ES-I3 (cell line): ENCODE data around the gene CPA2.

ENCODE experiments used
- H3K36me3 ChIP-seq: 2 replicates; pipeline ENCODE4 v1.6.1; 2013; ENCODE audit warnings: mild to moderate bottlenecking, low read length, control low read depth, moderate library complexity; ENCODE audit not compliant: insufficient read depth
- H3K4me1 ChIP-seq: 2 replicates; pipeline ENCODE4 v1.6.1; 2013; ENCODE audit warnings: mild to moderate bottlenecking, control low read depth, low read length; ENCODE audit not compliant: insufficient read depth
- H3K9ac ChIP-seq: 2 replicates; pipeline ENCODE4 v1.6.1; 2013; ENCODE audit warnings: low read depth, mild to moderate bottlenecking, low read length, moderate library complexity
- H3K9me3 ChIP-seq: 2 replicates; pipeline ENCODE4 v1.6.1; 2013; ENCODE audit warnings: mild to moderate bottlenecking, low read length, moderate library complexity; ENCODE audit not compliant: control insufficient read depth, insufficient read depth

Gene CPA2

DNA sequence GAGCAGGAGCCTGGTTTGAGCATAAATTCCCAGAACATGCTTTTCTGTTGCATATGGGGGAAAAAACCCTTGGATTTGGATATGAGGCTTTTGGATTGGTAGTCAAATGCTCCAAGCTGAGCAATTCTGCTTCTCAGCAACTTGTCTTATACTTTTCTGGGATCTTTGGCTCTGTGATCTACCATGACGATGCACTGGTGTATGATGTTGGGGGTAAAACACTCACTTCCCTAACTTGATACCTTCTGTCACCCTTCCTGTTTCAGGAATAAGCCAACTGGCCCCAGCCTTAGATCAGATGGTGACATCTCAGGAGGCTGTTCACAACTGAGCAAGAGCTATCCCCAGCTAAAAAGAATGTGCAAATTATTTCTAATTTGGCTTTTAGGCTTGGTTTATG lies 13.2 kb downstream of the CPA2 start:
- Histone ChIP-seq H3K36me3 (no peaks in the 10 kb centered on the region), H3K9ac (no peak overlapping the region), H3K4me1 (peaks cover 9% of the 10 kb centered on the region), H3K9me3 (no peaks in the 10 kb centered on the region)

- Histone ChIP-seq H3K9ac (no peak overlapping the region), H3K9me3 (no peaks in the 10 kb centered on the region), H3K4me1 (no peaks in the 10 kb centered on the region), H3K36me3 (no peaks in the 10 kb centered on the region)
Observed at GRCh38 chr7:130281260-130281659, 14.6 kb downstream of the CPA2 start.

- no peaks in the 10 kb centered on the region; the same call in 1 of the 2 replicates for H3K9me3 ChIP-seq
- H3K9ac ChIP-seq, result no peak overlapping the region
- H3K36me3 ChIP-seq, result no peaks in the 10 kb centered on the region
- no peaks in the 10 kb centered on the region; the same call in 1 of the 2 replicates for H3K4me1 ChIP-seq
Observed at GRCh38 chr7:130286881-130287280, 20.2 kb downstream of the CPA2 start.

DNA sequence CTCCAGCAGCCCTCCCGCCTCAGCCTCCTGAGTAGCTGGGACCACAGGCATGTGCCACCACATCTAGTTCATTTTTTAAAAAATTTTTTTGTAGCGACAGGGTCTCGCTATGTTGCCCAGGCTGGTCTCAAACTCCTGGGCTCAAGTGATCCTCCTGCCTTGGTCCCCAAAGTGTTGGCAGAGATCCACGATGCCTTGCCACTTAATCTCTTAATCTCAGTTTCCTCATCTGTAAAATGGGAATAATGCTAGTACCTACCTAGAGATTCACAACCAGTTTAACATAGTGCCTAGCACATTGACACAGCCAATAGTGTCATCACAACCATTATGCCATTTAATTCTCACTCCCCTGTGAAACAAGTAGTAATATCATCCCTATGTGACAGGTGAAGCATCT lies 21.5 kb downstream of the CPA2 start:
- H3K4me1 ChIP-seq, result no peaks in the 10 kb centered on the region; the same call in 1 of the 2 replicates
- H3K9me3 ChIP-seq, result no peaks in the 10 kb centered on the region; the same call in 1 of the 2 replicates
- H3K9ac ChIP-seq, result no peak overlapping the region
- no peaks in the 10 kb centered on the region for H3K36me3 ChIP-seq

GRCh38 chr7:130288829-130289228 lies 22.2 kb downstream of the CPA2 start:
- H3K36me3 ChIP-seq, result no peaks in the 10 kb centered on the region

DNA sequence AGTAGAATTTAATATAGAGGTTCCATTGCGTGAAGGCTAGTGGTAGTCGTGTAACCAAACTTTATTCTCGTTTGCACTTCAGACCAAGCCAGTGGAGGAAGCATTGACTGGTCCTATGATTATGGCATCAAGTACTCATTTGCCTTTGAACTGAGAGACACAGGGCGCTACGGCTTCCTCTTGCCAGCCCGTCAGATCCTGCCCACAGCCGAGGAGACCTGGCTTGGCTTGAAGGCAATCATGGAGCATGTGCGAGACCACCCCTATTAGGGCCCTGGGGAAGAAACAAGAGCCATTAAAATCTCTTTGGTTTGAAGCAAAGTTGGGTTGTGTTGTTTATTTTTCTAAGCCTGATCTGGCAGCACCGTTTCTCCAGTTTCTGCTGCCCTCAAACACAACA lies 22.8 kb downstream of the CPA2 start:
- Histone ChIP-seq H3K9me3 (no peaks in the 10 kb centered on the region; the same call in 1 of the 2 replicates), H3K36me3 (no peaks in the 10 kb centered on the region), H3K9ac (no peak overlapping the region), H3K4me1 (no peaks in the 10 kb centered on the region; the same call in 1 of the 2 replicates)

More at GRCh38 chr7:130288829-130289228, 22.2 kb downstream of the CPA2 start:
- no peaks in the 10 kb centered on the region; the same call in 1 of the 2 replicates for H3K9me3 ChIP-seq
- H3K4me1 ChIP-seq, result no peaks in the 10 kb centered on the region; the same call in 1 of the 2 replicates
- no peak overlapping the region for H3K9ac ChIP-seq

GRCh38 chr7:130290745-130291144 lies 24.1 kb downstream of the CPA2 start:
- Histone ChIP-seq H3K9ac (no peak overlapping the region), H3K4me1 (no peaks in the 10 kb centered on the region; the same call in 1 of the 2 replicates), H3K9me3 (no peaks in the 10 kb centered on the region; the same call in 1 of the 2 replicates), H3K36me3 (no peaks in the 10 kb centered on the region)

- Histone ChIP-seq H3K4me1 (no peaks in the 10 kb centered on the region; the same call in 1 of the 2 replicates), H3K9me3 (no peaks in the 10 kb centered on the region; the same call in 1 of the 2 replicates), H3K36me3 (no peaks in the 10 kb centered on the region), H3K9ac (no peak within 1 kb of the TSS)
Observed at GRCh38 chr7:130292682-130293257, 26.1 kb downstream of the CPA2 start, which contains the start of gene CPA4. CPA4 (plus strand) TSS chr7:130293161; CDS start chr7:130293181, 20 bp downstream.

DNA sequence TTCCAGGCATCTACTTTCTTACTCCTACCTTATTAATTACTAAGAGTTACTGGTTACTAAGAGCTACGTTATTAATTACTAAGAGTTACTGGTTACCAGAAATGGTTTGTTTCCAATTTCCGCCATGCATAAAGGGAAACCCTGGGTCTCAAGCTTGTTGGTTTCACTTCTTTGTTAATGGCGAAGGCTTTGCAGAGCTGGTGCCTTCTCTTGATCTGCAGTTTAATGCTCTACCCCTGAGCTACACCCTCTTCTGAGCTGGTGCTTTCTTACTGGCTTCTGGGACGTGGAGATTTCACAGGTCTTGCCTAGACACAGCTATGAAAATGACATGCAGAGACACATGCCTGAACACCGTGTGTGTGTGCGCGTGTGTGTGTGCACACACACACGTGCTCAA lies 26.9 kb downstream of the CPA2 start:
- no peak overlapping the region for H3K9ac ChIP-seq
- H3K4me1 ChIP-seq, result no peaks in the 10 kb centered on the region; the same call in 1 of the 2 replicates
- H3K36me3 ChIP-seq, result no peaks in the 10 kb centered on the region
- H3K9me3 ChIP-seq, result no peaks in the 10 kb centered on the region; the same call in 1 of the 2 replicates

- H3K36me3 ChIP-seq, result no peaks in the 10 kb centered on the region
- no peaks in the 10 kb centered on the region; the same call in 1 of the 2 replicates for H3K9me3 ChIP-seq
- H3K9ac ChIP-seq, result no peak overlapping the region
- no peaks in the 10 kb centered on the region; the same call in 1 of the 2 replicates for H3K4me1 ChIP-seq
Observed at GRCh38 chr7:130294314-130294713, 27.7 kb downstream of the CPA2 start.

- Histone ChIP-seq H3K4me1 (no peaks in the 10 kb centered on the region), H3K9ac (no peak overlapping the region), H3K36me3 (no peaks in the 10 kb centered on the region), H3K9me3 (no peaks in the 10 kb centered on the region; the same call in 1 of the 2 replicates)
Observed at GRCh38 chr7:130296221-130296951, 29.7 kb downstream of the CPA2 start.

- Histone ChIP-seq H3K36me3 (no peaks in the 10 kb centered on the region), H3K4me1 (no peaks in the 10 kb centered on the region), H3K9ac (no peak overlapping the region), H3K9me3 (no peaks in the 10 kb centered on the region)
Observed at GRCh38 chr7:130297628-130298543, 31.2 kb downstream of the CPA2 start.

GRCh38 chr7:130298544-130299326 lies 32.1 kb downstream of the CPA2 start:
- no peak overlapping the region for H3K9ac ChIP-seq
- H3K36me3 ChIP-seq, result no peaks in the 10 kb centered on the region
- H3K9me3 ChIP-seq, result no peaks in the 10 kb centered on the region
- no peaks in the 10 kb centered on the region for H3K4me1 ChIP-seq
